Erythroblast (primary cell): ENCODE data around the gene CFAP54.
"Not testable (repeated sequence)": the region's sequence is repeated elsewhere in the genome, so short reads cannot be mapped to it uniquely, and the experiment has no call there.

Experiments
- DNase-seq, 2 experiments: peaks; one replicate each; lab custom pipeline; 2025; lab: John Stamatoyannopoulos, UW
- GATA1 ChIP-seq: IDR thresholded peaks from 2 replicates; pipeline ENCODE4 v1.6.1; 2011; ENCODE audit warnings: low read depth, mild to moderate bottlenecking, control low read depth, low read length, moderate library complexity
- POLR2A ChIP-seq: IDR thresholded peaks from 2 replicates; pipeline ENCODE4 v1.6.1; 2011; ENCODE audit warnings: mild to moderate bottlenecking, low read length

Gene CFAP54

GRCh38 chr12:96670334-96670899 lies 181.0 kb downstream of the CFAP54 start:
- no peak for DNase-seq
- TF ChIP-seq POLR2A, result no peak

GRCh38 chr12:96675519-96675918 lies 186.1 kb downstream of the CFAP54 start:
- not testable (repeated sequence) for DNase-seq

GRCh38 chr12:96677363-96677762 lies 188.0 kb downstream of the CFAP54 start:
- no peak for DNase-seq
- TF ChIP-seq GATA1, result no peak
- no peak for TF ChIP-seq POLR2A

- no peak for DNase-seq
- no peak for TF ChIP-seq POLR2A
- no peak for TF ChIP-seq GATA1
Measured at GRCh38 chr12:96687719-96688118, 198.3 kb downstream of the CFAP54 start.

GRCh38 chr12:96698521-96698920 lies 209.1 kb downstream of the CFAP54 start:
- TF ChIP-seq POLR2A (no peak), GATA1 (no peak)
- DNase-seq, result no peak

GRCh38 chr12:96698965-96699364 lies 209.6 kb downstream of the CFAP54 start:
- no peak for TF ChIP-seq GATA1
- no peak for TF ChIP-seq POLR2A
- DNase-seq, result no peak

GRCh38 chr12:96701856-96702255 lies 212.5 kb downstream of the CFAP54 start:
- peak; percentile 48 to 88 for DNase-seq
- TF ChIP-seq GATA1 (no peak), POLR2A (no peak)

GRCh38 chr12:96710127-96710745 lies 220.9 kb downstream of the CFAP54 start:
- no peak for DNase-seq
- no peak for TF ChIP-seq GATA1
- TF ChIP-seq POLR2A, result no peak

GRCh38 chr12:96711364-96711763 lies 222.0 kb downstream of the CFAP54 start:
- DNase-seq, result no peak
- TF ChIP-seq GATA1 (no peak), POLR2A (no peak)

GRCh38 chr12:96714199-96714598 lies 224.8 kb downstream of the CFAP54 start:
- no peak for DNase-seq
- TF ChIP-seq POLR2A, result no peak
- no peak for TF ChIP-seq GATA1

- peak; percentile 50 to 57 for DNase-seq
- no peak for TF ChIP-seq POLR2A
- no peak for TF ChIP-seq GATA1
Measured at GRCh38 chr12:96719660-96720362, 230.4 kb downstream of the CFAP54 start.

- TF ChIP-seq POLR2A (no peak), GATA1 (no peak)
- peak in 1 of 2 experiments; percentile 24 for DNase-seq
Measured at GRCh38 chr12:96720363-96720705, 231.0 kb downstream of the CFAP54 start.

GRCh38 chr12:96729466-96729865 lies 240.1 kb downstream of the CFAP54 start:
- not testable (repeated sequence) for DNase-seq

GRCh38 chr12:96729886-96730285 lies 240.5 kb downstream of the CFAP54 start:
- TF ChIP-seq POLR2A, result no peak
- TF ChIP-seq GATA1, result no peak
- no peak for DNase-seq

- TF ChIP-seq GATA1, result no peak
- TF ChIP-seq POLR2A, result no peak
- DNase-seq, result no peak
Measured at GRCh38 chr12:96743606-96744005, 254.2 kb downstream of the CFAP54 start.

- DNase-seq, result no peak
Measured at GRCh38 chr12:96749999-96750398, 260.6 kb downstream of the CFAP54 start.

More at GRCh38 chr12:96749999-96750398, 260.6 kb downstream of the CFAP54 start:
- TF ChIP-seq POLR2A (no peak), GATA1 (no peak)
